Measurements from ENCODE around the gene UBE3B.

UBE3B gene

DNA sequence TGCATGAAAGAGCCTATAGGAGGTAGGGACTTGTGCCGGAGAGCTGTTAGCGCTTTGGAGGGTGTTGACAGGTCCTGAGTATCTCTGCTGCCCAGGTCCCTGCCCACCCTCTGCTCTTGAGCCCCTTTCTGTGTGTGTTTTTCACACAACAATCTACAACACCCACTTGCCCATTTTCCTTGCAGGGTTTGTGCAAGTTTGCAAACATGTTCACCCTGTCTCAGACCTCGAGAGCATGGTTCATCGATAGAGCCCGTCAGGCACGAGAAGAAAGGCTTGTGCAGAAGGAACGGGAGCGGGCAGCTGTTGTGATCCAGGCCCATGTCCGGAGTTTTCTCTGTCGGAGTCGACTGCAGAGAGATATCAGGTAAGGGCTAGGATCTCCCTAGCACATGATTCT, 5.9 kb downstream of the UBE3B start:
- ChIA-PET POLR2A (no interaction called here), CTCF (interaction anchor here (1.1 kb wide), 1 partner anchor 36 kb away, joined by 4 read pairs; no protein-coding TSS in a partner anchor)
- DNase-seq (ENCODE audit: extremely low spot score), result no peak
- no peak for TF ChIP-seq CTCF (IDR thresholded peaks at IDR 0.05; ENCODE audit: control extremely low read depth, extremely low read depth, low read depth, missing control alignments)

GRCh38 chr12:109485201-109485600, 7.8 kb downstream of the UBE3B start:
- ChIA-PET POLR2A (no interaction called here), CTCF (interaction anchor here (1.1 to 1.6 kb wide), 8 partner anchors 19 to 92 kb away, joined by 3 to 4 read pairs (median 3); no protein-coding TSS in a partner anchor)
- TF ChIP-seq CTCF (IDR thresholded peaks at IDR 0.05; ENCODE audit: control extremely low read depth, extremely low read depth, low read depth, missing control alignments), result no peak

GRCh38 chr12:109487181-109488050, 10.0 kb downstream of the UBE3B start:
- DNase-seq (ENCODE audit: extremely low spot score), result no peak
- no peak for TF ChIP-seq CTCF (IDR thresholded peaks at IDR 0.05; ENCODE audit: control extremely low read depth, extremely low read depth, low read depth, missing control alignments)
- ChIA-PET POLR2A (no interaction called here), CTCF (interaction anchor here (1.1 to 1.5 kb wide), 2 partner anchors 32 to 59 kb away, joined by 3 to 4 read pairs; no protein-coding TSS in a partner anchor)

More at GRCh38 chr12:109485201-109485600, 7.8 kb downstream of the UBE3B start:
- DNase-seq (ENCODE audit: extremely low spot score), result no peak

- CTCF ChIA-PET, result interaction anchor here (1.1 to 1.5 kb wide), 2 partner anchors 31 to 60 kb away, joined by 3 to 4 read pairs; no protein-coding TSS in a partner anchor
- no peak for TF ChIP-seq CTCF (IDR thresholded peaks at IDR 0.05; ENCODE audit: control extremely low read depth, extremely low read depth, low read depth, missing control alignments)
- POLR2A ChIA-PET, result no interaction called here
- DNase-seq (ENCODE audit: extremely low spot score), result no peak
Measured at GRCh38 chr12:109488051-109488665, 10.7 kb downstream of the UBE3B start.

DNA sequence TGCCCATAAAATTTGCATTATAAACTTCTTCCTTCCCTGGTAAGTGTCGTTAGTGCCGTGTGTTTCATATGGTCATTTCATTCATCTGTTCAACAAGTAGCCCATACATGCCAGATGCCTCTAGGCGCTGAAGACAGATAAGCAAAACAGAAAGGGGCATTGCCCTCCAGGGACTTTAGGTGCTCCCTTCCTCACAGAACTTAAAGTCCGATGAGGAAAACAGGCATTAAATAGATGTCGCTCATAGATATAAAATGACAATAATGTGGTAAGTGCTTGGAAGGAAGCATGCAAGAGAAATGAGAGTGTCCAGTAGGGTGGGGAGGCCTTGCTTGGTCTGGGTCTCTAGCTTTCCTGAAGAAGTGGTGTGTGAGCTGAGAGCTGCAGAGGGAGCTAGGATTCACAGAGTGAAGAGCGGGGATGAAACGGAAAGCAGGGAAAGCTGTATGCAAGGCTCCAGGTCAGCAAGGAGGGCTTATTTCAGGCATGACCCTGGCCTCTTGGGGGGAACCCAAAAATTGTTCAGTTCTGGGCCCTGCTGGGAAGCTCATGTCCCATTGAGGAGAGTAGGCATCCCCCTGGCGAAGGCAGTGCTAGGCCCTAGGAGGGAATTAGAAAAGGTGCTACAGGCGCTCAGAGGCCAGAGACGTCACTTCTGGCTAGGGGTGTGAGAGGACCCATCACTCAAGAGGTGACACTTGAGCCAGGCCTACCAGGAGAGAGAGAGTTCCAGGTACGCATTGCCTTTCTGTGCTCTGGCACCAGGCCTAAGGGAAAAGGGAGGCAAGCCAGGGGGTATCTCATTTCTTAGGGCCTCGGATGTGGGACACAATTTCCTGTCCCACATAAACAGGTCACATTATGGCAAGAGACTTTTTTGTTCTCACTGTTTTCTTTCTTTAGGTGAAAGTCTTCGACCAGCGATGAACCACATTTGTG, 11.9 kb downstream of the UBE3B start:
- ChIA-PET POLR2A (no interaction called here), CTCF (interaction anchor here (1.5 to 1.6 kb wide), 2 partner anchors 29 to 30 kb away, joined by 3 to 4 read pairs; no protein-coding TSS in a partner anchor)
- no peak for TF ChIP-seq CTCF (IDR thresholded peaks at IDR 0.05; ENCODE audit: control extremely low read depth, extremely low read depth, low read depth, missing control alignments)
- no peak for DNase-seq (ENCODE audit: extremely low spot score)
